ACHN (cell line): ENCODE data around the gene TFCP2L1.
"Not testable (repeated sequence)": the region's sequence is repeated elsewhere in the genome, so short reads cannot be mapped to it uniquely, and the experiment has no call there.

Source experiments
- DNase-seq: peaks from one replicate; pipeline ENCODE4 v3.0.0-alpha.2; 2015
- in situ Hi-C: cut with HindIII; loops from 2 replicates; pipeline ENCODE4 v1.10.0; 2017; ENCODE audit warnings: low sequenced_read_pairs, low pct_ligation_motif_present, low pct_unique_long_range_greater_than_20kb

Gene TFCP2L1, protein sequence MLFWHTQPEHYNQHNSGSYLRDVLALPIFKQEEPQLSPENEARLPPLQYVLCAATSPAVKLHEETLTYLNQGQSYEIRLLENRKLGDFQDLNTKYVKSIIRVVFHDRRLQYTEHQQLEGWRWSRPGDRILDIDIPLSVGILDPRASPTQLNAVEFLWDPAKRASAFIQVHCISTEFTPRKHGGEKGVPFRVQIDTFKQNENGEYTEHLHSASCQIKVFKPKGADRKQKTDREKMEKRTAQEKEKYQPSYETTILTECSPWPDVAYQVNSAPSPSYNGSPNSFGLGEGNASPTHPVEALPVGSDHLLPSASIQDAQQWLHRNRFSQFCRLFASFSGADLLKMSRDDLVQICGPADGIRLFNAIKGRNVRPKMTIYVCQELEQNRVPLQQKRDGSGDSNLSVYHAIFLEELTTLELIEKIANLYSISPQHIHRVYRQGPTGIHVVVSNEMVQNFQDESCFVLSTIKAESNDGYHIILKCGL

DNA sequence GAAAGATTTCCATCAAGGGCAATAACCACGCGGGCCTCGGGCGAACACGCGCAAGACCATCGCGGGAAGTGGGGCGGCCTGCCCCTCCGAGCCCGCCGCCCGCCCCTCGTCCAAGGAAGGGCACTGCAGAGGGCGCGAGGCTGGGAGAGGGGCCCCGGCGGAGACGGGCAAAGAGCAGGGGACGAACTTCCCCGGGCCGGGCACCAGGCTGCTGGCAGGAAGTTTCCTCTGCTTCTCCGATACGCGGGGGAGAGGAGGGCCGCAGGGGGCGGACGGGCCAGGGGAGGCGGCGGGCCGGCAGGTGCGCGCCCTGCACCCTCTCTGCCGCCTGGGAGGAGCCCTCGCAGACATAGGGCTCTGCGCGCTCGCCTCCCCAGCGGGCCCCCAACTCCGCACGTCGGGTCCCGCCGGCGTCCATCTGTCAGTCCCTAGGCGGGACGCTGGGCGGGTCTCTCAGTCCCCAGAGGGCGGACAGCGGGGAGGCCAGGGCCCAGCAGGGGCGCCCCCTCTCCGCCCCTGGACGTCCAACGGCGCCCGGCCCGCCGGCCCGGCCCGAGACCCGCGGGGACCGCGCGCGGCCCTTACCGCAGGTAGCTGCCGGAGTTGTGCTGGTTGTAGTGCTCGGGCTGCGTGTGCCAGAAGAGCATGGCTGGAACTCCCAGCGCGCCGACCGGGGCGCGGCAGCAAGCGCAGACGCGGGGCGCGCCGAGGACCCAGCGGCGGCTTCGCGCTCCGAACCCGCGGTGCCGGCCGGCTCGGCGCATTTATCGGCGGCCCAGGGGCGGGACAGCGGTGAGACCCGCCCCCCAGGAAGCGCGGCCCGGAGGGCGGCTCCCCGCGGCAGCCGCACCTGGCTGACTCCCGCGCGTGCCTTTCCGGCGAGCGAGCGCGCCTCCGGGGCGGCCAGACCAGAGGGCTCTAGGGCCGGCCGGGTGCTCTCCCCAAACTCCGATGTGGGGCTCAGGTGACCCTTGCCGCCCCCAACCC lies at the start of gene TFCP2L1:
Gene TFCP2L1, minus strand, starts transcription at position 740 of the 987 bp plus-strand sequence. Its CDS starts 93 bp downstream, at position 647.
- in situ Hi-C loops: no loop called here
- DNase-seq: peak; percentile 34

DNA sequence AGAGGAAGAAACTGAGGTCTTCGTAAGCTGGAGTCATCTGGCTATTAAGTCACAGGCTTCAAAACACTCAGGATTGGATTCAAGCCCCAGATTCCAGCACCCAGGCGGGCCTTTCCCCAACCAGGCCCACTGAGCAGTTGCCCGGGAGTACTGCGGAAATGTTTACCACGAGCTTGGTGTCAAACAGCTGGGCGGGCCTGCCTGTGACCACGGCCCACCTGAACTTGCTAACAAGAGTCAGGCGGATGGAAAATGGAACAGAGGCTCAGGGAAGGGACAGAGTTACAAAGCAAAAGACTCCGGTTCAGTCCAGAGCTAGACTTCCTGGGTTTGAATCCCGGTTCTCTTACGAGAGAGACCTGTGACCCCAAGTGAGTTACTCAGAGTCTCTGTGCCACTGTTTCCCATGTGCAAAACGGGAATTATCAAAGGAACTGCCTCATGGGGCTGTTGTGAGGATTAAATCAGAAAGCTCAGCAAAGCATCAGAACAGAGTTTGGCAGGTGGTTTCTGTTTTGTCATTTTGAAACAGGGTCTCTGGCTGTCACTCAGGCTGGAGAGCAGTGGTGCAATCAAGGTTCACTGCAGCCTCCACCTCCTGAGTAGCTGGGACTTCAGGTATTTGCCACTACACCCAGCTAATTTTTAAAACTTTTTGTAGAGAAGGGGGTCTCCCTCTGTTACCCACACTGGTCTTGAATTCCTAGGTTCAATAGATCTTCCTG lies 49.0 kb upstream of the TFCP2L1 start:
- in situ Hi-C loops: no loop called here
- DNase-seq: no peak

DNA sequence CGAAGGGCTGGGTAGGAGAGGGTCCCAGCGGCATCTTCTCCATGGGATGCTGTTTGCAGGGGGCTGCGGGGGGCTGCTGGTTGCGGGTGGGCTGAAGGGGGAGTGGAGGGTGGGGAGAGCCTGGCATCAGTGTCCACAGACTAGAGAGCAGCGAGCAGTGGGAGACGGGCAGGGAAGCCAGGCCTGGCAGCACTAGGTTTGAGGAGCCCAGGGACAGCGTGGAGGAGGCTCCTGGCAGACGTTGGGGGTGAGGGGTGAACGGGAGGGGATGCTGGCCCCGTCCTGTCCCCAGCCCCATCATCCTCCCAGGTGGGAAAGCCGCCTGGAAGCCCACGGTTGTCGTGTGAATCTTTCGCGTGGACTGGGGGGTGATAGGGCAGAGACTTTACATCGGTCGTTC lies 48.2 kb upstream of the TFCP2L1 start:
- no peak for DNase-seq
- in situ Hi-C loops: no loop called here

DNA sequence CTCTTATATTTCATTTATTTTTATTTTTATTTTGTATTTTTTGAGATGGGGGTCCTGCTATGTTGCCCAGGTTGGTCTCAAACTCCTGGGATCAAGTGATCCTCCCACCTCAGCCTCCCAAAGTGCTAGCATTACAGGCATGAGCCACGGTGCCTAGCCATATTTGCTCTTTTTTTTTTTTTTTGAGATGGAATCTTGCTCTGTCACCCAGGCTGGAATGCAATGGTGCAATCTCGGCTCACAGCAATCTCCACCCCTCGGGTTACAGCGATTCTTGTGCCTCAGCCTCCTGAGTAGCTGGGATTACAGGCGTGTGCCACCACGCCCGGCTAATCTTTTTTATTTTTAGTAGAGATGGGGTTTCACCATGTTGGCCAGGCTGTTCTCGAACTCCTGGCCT lies 46.3 kb upstream of the TFCP2L1 start:
- in situ Hi-C loops, DNase-seq: not testable (repeated sequence)

DNA sequence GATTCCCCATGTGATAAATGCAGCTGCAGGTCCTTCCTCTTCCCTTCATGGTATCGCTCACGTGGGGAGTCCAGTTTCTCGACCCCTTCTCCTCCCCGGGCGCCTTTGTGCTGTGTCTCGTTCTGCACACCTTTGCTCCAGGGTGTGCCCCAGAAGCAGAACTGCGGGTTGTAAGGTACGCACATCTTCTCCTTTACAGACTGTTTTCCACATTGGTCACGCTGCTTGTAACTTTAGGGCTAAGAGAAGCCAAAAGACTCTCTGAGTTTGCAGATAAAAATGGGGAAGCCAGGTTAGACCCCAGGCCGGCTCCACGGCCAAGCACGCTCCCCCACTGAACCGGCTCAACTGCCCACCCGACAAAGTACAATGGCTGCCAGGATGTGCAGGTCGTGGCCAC lies 45.9 kb upstream of the TFCP2L1 start:
- no peak for DNase-seq
- in situ Hi-C loops: no loop called here

DNA sequence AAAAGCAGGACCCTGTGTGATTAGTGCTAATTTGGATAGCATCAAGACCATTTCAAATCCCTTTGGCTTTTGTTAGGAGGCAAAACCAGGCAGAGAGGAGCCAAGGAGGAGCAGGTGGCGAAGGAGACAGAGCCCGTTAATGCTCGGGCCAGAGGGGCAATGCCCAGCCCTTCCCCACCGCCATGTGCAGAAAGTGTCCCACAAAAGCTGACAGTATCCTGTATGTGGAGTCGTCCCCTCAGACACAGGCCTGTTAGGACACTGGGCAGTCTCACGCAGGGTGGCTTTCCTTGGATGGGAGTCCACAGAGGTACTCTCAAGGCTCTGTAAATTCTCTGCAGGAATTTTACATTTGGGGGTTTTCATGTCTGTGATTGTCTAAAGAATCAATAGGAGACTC lies 44.8 kb upstream of the TFCP2L1 start:
- in situ Hi-C loops: no loop called here

DNA sequence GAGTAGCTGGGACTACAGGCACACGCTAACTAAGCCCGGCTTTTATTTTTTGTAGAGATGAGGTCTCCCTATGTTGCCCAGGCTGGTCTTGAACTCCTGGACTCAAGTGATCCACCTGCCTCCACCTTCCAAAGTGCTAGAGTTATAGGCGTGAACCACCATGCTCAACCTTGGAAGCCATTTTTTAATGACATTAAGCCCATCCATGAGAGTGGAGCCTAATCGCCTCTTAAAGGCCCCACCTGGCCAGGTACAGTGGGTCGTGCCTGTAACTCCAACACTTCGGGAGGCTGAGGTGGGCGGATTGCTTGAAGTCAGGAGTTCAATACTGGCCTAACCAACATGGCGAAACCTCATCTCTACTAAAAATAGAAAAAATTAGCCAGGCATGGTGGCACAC lies 41.6 kb upstream of the TFCP2L1 start:
- in situ Hi-C loops: no loop called here
- no peak for DNase-seq

More for the DNA sequence above, 44.8 kb upstream of the TFCP2L1 start:
- no peak for DNase-seq

DNA sequence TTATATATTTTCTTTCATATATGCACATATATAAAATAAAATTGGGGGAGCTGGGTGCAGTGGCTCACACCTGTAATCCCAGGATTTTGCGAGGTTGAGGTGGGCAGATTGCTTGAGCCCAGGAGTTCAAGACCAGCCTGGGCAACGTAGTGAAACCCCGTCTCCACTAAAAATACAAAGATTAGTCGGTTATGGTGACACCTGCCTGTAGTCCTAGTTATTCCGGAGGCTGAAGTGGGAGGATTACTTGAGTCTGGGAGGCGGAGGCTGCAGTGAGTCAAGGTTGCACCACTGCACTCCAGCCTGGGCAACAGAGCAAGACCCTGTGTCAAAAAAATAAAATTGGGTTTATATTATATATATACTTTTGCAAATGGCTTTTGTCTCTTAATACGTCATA lies 39.6 kb upstream of the TFCP2L1 start:
- DNase-seq: no peak
- in situ Hi-C loops: no loop called here

DNA sequence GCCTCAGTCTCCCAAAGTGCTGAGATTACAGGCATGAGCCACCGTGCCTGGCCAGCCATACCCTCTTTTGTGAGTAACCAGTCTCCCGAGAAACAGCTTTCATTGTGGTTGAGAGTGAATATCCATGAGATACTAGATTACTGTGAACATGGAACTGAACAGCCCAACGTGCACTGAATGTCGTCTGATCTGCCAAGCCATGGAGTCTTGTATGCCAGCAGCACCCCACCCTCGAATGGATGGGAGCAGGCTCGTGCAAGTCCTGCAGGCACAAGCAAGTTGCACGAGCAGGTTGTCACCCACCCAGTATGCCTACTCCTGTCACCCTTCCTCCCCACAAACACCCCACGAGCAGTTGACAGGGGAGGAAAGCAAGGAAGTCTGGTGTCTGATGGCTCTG lies 36.5 kb upstream of the TFCP2L1 start:
- in situ Hi-C loops: no loop called here
- no peak for DNase-seq

DNA sequence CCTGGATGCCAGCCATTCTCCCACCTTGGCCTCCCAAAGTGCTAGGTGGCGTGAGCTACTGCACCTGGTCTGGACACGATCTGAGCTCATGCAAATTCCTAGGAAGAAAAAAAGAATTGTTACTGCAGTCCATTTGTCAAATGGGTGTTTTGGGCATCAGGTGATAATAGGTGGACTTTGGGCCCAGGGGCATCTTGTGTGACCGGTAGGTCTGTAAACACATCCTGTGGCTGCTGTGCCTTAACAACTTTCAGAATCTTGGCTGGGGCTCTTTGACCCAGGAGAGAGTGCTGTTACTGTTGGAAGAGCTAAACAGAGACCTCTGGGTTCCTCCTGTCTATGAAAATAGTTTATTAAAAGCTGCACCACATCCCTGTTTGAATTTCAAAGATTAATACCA lies 34.9 kb upstream of the TFCP2L1 start:
- in situ Hi-C loops: no loop called here
- DNase-seq: no peak

DNA sequence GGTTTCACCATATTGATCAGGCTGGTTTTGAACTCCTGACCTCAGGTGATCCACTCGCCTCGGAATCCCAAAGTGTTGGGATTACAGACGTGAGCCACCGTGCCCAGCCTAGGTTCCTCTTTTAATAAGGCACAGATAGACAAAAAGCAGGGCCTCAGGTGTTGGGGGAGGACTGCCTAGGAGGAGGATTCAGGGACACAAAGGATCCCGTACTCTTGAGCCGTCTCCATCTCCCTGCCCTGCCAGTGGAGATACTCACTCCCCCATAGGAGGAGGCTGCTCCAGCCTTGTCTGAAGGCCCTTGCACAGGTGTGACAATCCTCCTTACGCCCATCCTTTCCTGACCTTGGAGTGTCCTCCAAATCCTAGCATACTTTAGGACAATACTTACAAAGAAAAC lies 32.0 kb upstream of the TFCP2L1 start:
- in situ Hi-C loops: no loop called here
- DNase-seq: no peak

DNA sequence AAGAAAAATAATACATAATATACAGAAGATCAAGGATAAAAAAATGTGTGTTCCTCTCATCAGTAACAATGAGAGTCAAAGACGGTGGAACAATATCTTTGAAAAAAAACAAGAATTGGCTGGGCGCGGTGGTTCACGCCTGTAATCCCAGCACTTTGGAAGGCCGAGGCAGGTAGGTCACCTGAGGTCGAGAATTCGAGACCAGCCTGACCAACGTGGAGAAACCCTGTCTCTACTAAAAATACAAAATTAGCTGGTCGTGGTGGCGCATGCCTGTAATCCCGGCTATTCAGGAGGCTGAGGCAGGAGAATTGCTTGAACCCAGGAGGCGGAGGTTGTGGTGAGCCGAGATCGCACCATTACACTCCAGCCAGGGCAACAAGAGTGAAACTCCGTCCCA lies 28.7 kb upstream of the TFCP2L1 start:
- DNase-seq, in situ Hi-C loops: not testable (repeated sequence)

DNA sequence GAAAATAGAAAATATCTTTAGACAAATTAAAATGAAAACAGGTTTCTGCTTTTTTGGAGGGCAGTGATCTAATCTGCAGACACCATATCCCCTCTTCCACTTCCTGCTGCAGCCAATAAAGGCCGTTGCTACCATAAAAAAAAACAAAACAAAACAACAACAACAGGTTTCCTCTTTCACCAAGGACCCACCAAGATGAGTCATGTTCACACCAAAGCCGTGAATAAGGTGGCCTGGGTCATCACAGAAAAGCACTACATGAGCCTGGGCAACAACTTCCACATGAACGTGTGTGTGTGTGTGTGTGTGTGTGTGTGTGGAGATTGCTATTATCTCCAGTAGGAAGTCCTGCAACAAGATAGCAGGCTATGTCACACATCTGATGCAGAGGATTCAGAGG lies 24.8 kb upstream of the TFCP2L1 start:
- no peak for DNase-seq
- in situ Hi-C loops: no loop called here

DNA sequence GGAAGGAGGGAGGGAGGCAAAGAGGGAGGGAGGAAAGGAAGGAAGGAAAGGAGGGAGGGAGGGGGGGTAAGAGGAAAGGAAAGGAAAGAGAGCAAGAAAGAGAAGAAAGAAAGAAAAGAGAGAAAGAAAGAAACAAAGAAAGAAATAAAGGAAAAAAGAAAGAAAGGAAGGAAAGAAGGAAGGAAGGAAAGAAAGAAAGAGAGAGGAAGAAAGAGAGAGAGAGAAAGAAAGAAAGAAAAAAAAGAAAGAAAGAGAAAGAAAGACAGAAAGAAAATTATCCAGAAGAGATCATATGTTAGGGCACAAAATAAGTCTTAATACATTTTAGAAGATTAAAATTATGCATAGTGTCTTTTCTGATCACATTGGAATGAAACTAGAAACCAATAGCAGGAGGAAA lies 24.3 kb upstream of the TFCP2L1 start:
- in situ Hi-C loops: no loop called here

DNA sequence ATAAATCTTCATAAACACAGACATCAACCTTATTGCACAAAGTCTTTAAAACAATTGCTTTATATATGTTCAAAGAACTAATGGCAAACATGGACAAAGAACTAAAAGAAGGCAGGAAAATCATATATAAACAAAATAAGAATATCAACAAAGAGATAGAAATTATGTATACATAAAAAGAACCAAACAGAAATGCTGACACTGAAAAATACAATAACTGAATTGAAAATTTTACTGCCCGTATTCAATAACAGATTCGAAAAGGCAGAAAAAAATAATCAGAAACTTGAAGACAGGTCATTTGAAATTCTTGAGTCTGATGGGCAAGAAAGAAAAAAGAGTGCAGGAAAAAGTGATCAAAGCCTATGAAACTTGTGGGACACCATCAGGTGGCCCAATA lies 22.0 kb upstream of the TFCP2L1 start:
- DNase-seq: no peak
- in situ Hi-C loops: no loop called here

More for the DNA sequence above, 24.3 kb upstream of the TFCP2L1 start:
- no peak for DNase-seq

DNA sequence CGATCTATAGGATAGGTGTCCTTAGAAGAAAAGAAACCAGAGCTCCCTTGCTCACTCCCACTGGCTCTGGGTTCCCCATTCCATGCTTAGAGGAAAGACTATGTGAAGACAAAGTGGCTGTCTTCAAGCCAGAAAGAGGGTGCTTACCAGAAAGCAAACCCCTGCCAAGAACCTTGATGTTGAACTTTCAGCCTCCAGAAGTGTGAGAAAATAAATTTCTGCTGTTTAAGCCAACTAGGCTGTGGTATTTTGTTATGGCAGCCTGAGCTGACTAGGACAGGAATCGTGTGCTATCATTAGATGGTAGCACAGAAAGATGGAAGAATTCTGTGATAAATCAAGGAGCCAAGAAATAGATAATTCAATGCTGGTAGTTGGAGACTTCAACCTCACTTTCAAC lies 19.9 kb upstream of the TFCP2L1 start:
- in situ Hi-C loops: no loop called here
- DNase-seq: no peak

DNA sequence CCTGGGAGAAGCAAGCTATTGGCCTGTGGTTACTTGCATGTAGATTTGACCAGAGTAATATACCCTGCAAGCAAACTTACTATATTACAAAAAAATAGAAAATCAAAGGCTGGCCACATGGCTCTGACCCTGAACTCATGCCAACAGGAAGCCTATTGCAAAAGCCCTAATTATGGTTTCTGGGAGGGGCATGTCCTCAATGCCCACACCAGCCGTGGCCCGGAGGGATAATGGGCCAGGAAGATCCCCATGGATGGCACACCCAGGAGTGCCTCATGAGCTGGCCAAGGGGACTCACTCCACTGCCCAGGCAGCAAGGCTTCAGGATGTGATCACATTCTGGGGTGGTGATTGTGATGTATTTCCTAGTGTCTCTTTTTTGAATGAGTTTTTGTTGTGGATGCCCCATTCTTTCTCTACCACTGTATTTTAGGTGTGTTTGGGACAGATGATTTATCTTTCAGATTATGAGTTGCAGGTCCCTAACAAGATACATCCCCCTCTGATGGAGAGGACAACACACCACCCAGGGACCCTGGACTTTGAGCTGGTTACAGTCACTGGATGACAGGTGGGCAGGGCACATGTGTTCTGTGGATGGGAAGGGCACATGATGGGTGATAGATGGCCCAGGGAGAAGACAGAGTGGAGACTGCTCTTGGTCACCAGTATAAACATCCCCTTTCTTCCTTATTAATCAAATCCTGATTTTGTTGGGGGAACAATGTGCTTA lies 18.7 kb upstream of the TFCP2L1 start:
- no peak for DNase-seq
- in situ Hi-C loops: no loop called here

DNA sequence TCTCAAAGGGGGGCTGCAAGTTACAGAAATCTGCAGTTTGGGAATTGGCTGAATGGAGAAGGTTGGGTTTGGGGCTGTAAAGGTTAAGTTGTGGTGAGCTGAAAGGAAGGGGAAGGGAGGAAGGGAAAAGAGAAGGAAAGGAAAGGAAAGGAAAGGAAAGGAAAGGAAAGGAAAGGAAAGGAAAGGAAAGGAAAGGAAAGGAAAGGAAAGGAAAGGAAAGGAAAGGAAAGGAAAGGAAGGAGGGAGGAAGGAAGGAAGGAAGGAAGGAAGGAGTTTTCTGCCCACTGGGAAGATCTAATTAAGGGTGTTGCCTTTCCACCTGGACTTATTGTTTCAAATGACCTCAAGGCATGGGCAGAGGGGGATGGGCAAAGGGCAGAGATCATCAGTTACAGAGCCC lies 16.2 kb upstream of the TFCP2L1 start:
- DNase-seq, in situ Hi-C loops: not testable (repeated sequence)
